Tibial nerve (tissue), 4 donors: Measurements from ENCODE around the gene DDIT4L. TPM values are rescaled to one million over a fixed set of nuclear protein-coding genes. Genes with fewer than 3 reads are reported as not detected.
"Not testable (repeated sequence)": the region's sequence is repeated elsewhere in the genome, so short reads cannot be mapped to it uniquely, and the experiment has no call there.

ENCODE experiments used
- DNase-seq, 2 donors: peaks; one replicate each; pipeline ENCODE4 v3.0.0-alpha.2; 2019; ENCODE audit warnings: low spot score in 2 of 2
- H3K27ac ChIP-seq, 4 donors: fragments of 200-600 bp; sonication (generic) in 3 of 4; one replicate each; pipeline ENCODE4 v1.5.1; 2017 to 2019; ENCODE audit warnings: mild to moderate bottlenecking in 1 of 4
- H3K27me3 ChIP-seq, 2 donors: fragments of 200-600 bp; sonication (generic) in 1 of 2; one replicate each; pipeline versions ENCODE4 v1.5.1 to v1.6.0; 2017 to 2019
- H3K36me3 ChIP-seq, 3 donors: fragments of 200-600 bp; sonication (generic); one replicate each; pipeline ENCODE4 v1.5.1; 2018 to 2019
- H3K4me1 ChIP-seq, 4 donors: fragments of 200-600 bp; sonication (generic) in 3 of 4; one replicate each; pipeline ENCODE4 v1.5.1; 2017 to 2019
- H3K4me3 ChIP-seq, 4 donors: fragments of 200-600 bp; sonication (generic) in 3 of 4; one replicate each; pipeline ENCODE4 v1.5.1; 2017 to 2019; ENCODE audit warnings: mild to moderate bottlenecking in 1 of 4, moderate library complexity in 1 of 4
- H3K9me3 ChIP-seq, 4 donors: fragments of 200-600 bp; sonication (generic) in 3 of 4; one replicate each; pipeline ENCODE4 v1.5.1; 2017 to 2019
- CTCF ChIP-seq, 5 experiments: fragments of 200-600 bp in 3 of 5; fragments of 450-650 bp in 2 of 5; sonication (generic) in 3 of 5; IDR thresholded peaks; one replicate each; pipeline ENCODE4 v1.5.1; 2016 to 2019; ENCODE audit warnings: antibody characterized with exemption in 5 of 5, mild to moderate bottlenecking in 3 of 5, moderate library complexity in 2 of 5
- EP300 ChIP-seq, 2 donors: sonication (generic); formaldehyde crosslinking; IDR thresholded peaks; one replicate each; pipeline ENCODE4 v1.6.1; 2017; ENCODE audit warnings: antibody characterized with exemption in 2 of 2, mild to moderate bottlenecking in 1 of 2
- POLR2A ChIP-seq, 2 donors: fragments of 450-650 bp; IDR thresholded peaks; one replicate each; pipeline ENCODE4 v1.6.1; 2017; ENCODE audit warnings: antibody characterized with exemption in 2 of 2, mild to moderate bottlenecking in 2 of 2, moderate library complexity in 2 of 2
- WGBS, 2 donors: methylation state at CpG; one replicate each; pipeline ENCODE4 v1.1.5; 2018; 5-methylcytosine and 5-hydroxymethylcytosine counted together
- total RNA-seq, 4 donors: library from RNA; depleted of rRNA; stranded (reverse); fragments of >200 nt; gene quantifications; one replicate each; pipeline ENCODE4 v1.1.0, GENCODE V29; 2016

DDIT4L gene
- total RNA-seq, 4 donors from 2014 or later: 2.7 to 6.3 (median 3.8) TPM

- H3K36me3 ChIP-seq: no peaks in the 10 kb centered on the region
- no peak for DNase-seq
- WGBS, 2 donors: 65 to 72% methylated on average over 3 of the region's 3 CpGs
- H3K4me3 ChIP-seq: no peak overlapping the region
- TF ChIP-seq POLR2A (IDR thresholded peaks at IDR 0.05): no peak
- no peak for TF ChIP-seq EP300 (IDR thresholded peaks at IDR 0.05)
- no peak for TF ChIP-seq CTCF (IDR thresholded peaks at IDR 0.05)
- no peaks in the 10 kb centered on the region for H3K27me3 ChIP-seq
- H3K27ac ChIP-seq: no peak overlapping the region
- H3K9me3 ChIP-seq: no peaks in the 10 kb centered on the region
- no peaks in the 10 kb centered on the region for H3K4me1 ChIP-seq
These were observed 18.2 kb upstream of the DDIT4L start for GRCh38 chr4:100208459-100208858.

DNA sequence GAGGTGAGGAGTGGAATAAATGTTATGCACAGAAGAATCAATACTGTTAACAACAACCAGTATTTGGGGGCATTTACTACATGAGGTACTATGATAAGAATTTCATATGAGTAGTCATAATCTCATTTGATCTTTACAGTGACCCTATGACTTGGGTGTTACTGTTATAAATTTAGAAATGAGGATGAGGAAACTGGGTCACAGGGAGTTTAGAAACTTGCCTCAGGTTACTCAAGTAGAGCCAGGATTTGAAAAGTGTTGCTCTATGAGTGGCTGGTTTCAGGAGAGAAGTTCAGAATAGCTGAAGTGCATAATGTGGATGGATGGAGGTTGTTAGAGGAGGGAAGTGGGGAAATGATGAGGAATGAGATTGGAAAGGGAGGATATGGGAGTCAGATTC is 16.6 kb upstream of the DDIT4L start:
- Histone ChIP-seq H3K9me3 (no peaks in the 10 kb centered on the region), H3K27me3 (no peaks in the 10 kb centered on the region), H3K4me1 (no peaks in the 10 kb centered on the region), H3K36me3 (no peaks in the 10 kb centered on the region), H3K27ac (no peak overlapping the region), H3K4me3 (no peak overlapping the region)
- TF ChIP-seq CTCF (IDR thresholded peaks at IDR 0.05) (no peak), POLR2A (IDR thresholded peaks at IDR 0.05) (no peak), EP300 (IDR thresholded peaks at IDR 0.05) (no peak)
- no peak for DNase-seq

DNA sequence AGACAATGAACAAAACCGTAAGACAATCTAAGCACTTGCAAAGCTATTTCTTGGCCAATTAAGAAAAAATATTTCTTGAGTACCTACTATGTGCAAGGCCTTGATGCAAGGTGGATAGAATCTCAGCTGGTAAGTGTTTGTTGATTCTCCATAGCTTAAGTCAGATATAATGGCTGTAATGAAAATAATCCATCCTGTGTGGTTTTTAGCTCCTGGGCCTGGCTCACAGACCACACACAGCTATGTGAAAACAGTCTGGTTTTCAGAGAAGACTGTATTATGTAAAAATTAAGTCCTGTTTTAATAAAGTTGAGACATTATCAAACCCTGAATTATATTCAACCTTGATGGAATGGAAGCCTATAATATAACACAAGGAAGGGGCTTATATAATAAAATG is 7.8 kb upstream of the DDIT4L start:
- Histone ChIP-seq H3K9me3 (no peaks in the 10 kb centered on the region), H3K27me3 (no peaks in the 10 kb centered on the region), H3K36me3 (no peaks in the 10 kb centered on the region), H3K4me3 (no peak overlapping the region), H3K27ac (no peak overlapping the region), H3K4me1 (no peaks in the 10 kb centered on the region)
- 88 to 89% methylated on average over 1 of the region's 1 CpG for WGBS, 2 donors
- DNase-seq: no peak
- TF ChIP-seq POLR2A (IDR thresholded peaks at IDR 0.05): no peak
- TF ChIP-seq CTCF (IDR thresholded peaks at IDR 0.05): no peak
- TF ChIP-seq EP300 (IDR thresholded peaks at IDR 0.05): no peak

DNA sequence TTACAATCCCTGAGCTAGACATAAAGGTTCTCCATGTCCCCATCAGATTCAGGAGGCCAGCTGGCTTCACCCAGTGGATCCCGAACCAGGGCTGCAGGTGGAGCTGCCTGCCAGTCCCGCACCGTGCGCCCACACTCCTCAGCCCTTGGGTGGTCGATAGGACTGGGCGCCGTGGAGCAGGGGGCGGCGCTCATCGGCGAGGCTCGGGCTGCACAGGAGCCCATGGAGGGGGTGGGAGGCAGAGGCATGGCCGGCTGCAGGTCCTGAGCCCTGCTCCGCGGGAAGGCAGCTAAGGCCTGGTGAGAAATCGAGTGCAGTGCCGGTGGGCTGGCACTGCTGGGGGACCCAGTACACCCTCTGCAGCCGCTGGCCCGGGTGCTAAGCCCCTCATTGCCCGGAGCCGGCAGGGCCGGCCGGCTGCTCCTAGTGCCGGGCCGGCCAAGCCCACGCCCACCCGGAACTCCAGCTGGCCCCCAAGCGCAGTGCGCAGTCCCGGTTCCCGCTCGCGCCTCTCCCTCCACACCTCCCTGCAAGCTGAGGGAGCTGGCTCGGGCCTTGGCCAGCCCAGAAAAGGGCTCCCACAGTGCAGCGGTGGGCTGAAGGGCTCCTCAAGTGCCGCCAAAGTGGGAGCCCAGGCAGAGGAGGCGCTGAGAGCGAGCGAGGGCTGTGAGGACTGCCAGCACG is 6.3 kb upstream of the DDIT4L start:
- H3K4me3 ChIP-seq, H3K36me3 ChIP-seq, DNase-seq, H3K9me3 ChIP-seq, H3K4me1 ChIP-seq, H3K27me3 ChIP-seq, H3K27ac ChIP-seq: not testable (repeated sequence)
- 90 to 96% methylated on average over 22 to 28 of the region's 40 CpGs for WGBS, 2 donors

GRCh38 chr4:100190643-100191600 is 654 bp upstream of the DDIT4L start:
- H3K36me3 ChIP-seq: no peaks in the 10 kb centered on the region
- no peaks in the 10 kb centered on the region for H3K9me3 ChIP-seq
- TF ChIP-seq CTCF (IDR thresholded peaks at IDR 0.05): no peak
- no peak for TF ChIP-seq EP300 (IDR thresholded peaks at IDR 0.05)
- no peak for TF ChIP-seq POLR2A (IDR thresholded peaks at IDR 0.05)
- peaks cover 0 to 12% (median 0%) of the 10 kb centered on the region in 4 donors for H3K4me1 ChIP-seq
- peak overlapping the region in 2 of 4 donors; percentile 57 to 70 for H3K27ac ChIP-seq
- H3K27me3 ChIP-seq: no peaks in the 10 kb centered on the region
- H3K4me3 ChIP-seq: peak overlapping the region; percentile 57 to 85 (median 70)
- no peak for DNase-seq
- WGBS, 2 donors: 18 to 22% methylated on average over 35 to 36 of the region's 37 CpGs
